HG02610 (cell line): ENCODE results near the gene ELP6.

Experiments
- ATAC-seq: cut with Tn5 transposase; IDR thresholded peaks from one replicate; pipeline ENCODE4 v1.9.1; 2021; ENCODE audit warnings: mild to moderate bottlenecking, moderate library complexity; ENCODE audit not compliant: unreplicated experiment

Gene ELP6, protein sequence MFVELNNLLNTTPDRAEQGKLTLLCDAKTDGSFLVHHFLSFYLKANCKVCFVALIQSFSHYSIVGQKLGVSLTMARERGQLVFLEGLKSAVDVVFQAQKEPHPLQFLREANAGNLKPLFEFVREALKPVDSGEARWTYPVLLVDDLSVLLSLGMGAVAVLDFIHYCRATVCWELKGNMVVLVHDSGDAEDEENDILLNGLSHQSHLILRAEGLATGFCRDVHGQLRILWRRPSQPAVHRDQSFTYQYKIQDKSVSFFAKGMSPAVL

DNA sequence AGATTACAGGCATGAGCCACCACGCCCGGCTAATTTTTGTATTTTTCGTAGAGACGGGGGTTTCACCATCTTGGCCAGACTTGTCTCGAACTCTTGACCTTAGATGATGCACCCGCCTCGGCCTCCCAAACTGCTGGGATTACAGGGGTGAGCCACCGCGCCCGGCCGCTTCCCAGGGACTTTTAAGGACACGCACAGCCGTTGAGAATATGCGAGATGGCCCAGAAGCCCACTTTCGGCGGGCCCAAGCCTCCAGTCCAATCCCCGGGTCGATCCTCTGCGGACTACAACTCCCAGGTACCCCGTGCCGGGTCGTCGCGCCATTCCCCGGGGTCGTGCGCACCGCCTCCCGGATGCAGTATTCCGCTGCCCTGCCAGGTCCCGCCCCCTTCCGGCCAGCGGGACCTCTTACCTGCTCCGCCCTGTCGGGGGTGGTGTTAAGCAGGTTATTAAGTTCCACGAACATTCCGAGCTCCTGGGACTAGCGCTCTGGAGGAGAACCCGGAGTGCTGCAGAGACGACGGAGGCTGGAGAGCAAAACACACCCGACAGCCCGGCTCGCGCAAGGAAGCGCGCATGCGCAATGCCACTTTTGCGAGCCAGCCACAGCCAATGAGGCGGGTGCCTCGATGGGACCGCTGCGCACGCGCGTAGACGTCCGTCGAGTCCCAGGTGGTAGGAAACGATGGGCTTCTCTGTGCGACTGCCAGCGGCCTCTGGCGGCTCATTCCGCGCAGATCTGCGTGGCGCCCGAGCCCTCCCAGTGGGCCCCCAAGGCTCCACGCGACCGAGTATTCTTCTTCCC, at the start of gene ELP6:
Gene ELP6, minus strand, starts transcription at position 588 of the 805 bp plus-strand sequence. Its CDS starts 122 bp downstream, at position 466.
- ATAC-seq = peak; percentile 94

DNA sequence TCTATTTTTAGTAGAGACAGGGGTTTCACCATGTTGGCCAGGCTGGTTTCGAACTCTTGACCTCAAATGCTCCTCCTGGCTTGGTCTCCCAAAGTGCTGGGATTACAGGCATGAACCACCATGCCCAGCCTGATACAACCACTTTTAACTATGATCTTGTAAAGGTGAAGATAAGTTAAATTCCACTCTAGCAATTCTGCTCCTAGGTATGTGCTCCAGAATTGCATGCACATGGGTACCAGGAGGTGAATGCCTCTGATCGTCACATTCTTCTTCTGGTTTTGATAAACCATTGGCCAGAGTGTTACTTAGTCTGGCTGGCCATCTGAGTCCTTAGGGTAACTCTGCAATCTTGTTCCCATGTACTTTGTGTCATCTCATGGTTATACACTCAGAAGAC, 42.8 kb upstream of the ELP6 start:
- ATAC-seq = no peak

DNA sequence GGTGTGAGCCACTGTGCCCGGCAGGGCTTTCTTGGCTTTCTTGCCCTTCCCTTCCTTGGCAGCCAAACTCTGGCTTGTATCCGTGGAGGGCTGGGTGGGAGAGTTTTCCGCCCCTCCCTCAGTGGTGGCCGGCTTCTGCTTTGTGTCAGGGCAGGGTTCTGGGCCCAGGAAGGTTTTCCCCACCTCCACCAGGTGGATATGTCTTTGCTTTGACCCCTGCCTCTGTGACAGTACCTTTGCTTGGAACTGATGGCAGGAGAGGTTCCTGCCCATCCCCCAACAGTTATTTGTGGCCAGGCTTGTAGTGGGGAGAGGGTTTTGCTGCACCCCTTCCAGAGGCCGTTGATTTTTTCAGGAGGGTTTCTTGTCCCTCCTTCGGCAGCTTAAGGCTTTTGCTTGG, 40.8 kb upstream of the ELP6 start:
- no peak for ATAC-seq

DNA sequence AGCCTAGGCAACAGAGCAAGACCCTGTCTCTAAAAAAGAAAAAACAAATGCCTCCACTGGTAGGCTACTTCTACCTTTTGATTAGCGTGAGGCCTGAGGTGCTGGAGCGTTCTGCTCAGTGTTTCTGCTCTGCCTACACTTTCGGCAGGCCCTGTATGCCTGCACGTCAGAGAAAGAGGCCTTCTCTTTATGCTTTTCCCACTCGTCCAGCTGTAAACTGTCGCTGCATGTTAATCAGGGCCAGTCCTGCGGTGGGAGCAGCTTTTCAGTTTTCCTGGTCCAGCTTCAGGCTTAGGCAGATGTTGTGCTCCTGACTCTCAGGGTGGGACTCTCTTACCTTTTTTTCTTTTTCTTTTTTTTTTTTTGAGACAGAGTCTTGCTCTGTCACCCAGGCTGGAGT, 39.9 kb upstream of the ELP6 start:
- no peak for ATAC-seq

DNA sequence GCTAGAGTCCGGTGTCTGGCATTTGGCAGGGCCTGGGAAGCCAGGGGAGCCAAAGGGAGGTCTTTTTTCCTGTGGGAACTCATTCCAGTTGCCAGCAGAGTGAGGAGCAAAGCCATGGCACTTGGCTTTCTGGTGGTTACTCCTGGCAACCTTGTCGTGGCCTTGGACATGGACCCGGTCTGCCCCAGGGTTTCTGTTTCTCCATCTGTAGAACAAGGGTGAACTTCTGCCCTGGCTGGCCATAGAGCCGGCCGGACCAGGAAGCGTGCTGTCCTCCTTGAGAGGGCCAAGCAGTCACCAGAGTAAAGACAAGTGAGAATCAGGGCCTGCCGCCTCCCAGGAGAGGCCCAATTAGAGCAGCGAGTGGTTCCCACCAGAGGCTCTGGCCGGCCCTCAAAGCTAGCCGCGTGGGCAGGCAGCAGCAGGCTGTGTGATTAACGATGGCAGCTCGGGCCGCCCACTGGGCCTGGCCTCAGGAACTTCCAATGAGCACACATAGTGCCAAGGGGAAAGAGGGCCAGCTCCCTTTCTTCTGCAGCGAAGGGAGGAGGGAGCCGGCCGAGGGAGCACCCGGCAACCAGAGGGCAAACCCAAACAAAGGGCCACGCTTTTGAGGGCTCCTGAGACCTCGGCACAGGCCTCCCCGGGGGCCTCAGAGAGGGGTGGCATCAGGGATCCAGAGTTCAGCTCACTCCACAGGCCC, 29.1 kb upstream of the ELP6 start:
- ATAC-seq = no peak

DNA sequence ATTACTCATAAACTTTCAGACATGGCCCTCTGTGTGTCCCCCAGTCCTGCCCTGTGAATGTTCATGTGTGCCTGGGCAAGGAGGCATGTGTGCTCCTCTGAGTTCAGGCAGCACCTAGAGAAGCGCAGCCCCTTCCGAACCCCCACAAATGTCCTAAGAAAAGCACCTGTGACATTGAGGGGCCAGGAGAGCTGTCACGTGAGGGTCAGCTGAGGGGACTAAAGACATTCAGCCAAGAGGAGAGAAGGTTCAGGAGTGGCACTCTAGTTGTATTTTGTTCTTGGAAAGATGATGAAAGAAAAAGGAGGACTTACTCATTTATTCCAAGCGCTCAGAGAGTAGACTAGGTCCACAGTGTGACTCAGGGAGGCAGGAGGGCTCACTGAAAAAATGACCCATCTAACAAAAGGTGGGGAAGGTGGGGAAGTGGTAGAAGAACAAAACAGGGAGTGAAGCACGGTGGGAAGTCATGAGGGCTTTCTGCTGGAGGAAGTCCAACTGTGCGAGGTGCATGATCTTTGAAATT, 28.1 kb upstream of the ELP6 start:
- no peak for ATAC-seq

DNA sequence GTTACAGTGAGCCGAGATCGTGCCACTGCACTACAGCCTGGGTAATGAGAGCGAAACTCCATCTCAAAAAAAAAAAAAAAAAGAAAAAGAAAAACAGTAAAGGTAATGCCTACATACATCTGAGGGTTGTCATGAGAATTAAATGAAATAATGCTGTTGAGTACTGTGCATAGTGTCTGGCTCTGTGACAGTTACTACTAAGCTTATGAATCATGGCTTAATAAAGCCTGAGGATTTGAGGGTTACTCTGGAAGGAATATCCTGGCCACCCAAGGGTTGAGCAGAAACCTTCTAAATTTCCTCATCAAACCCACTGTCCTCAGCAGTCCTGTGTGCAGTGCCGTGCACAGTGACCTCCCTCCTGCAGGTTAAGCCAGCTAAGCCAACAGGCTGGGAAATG, 26.8 kb upstream of the ELP6 start:
- ATAC-seq = no peak

DNA sequence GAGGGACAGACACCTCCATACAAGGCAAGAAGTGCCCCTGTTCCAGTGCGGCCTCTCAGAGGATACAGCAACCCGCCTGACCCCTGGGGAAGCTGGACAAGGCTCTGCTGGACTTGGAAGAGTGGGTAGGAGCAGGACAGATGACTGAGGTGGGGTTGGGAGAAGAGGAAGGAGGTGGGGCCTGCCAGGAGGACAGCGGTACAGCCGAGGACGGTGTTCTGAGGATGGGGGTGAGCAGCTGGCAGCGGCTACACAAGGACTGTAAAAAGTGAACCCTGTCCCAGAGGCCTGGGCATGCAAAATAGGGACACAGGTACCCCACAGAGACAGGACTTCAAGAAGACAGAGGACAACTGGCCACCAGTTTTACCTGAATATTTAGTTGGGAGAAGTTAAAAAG, 23.5 kb upstream of the ELP6 start:
- ATAC-seq = no peak

DNA sequence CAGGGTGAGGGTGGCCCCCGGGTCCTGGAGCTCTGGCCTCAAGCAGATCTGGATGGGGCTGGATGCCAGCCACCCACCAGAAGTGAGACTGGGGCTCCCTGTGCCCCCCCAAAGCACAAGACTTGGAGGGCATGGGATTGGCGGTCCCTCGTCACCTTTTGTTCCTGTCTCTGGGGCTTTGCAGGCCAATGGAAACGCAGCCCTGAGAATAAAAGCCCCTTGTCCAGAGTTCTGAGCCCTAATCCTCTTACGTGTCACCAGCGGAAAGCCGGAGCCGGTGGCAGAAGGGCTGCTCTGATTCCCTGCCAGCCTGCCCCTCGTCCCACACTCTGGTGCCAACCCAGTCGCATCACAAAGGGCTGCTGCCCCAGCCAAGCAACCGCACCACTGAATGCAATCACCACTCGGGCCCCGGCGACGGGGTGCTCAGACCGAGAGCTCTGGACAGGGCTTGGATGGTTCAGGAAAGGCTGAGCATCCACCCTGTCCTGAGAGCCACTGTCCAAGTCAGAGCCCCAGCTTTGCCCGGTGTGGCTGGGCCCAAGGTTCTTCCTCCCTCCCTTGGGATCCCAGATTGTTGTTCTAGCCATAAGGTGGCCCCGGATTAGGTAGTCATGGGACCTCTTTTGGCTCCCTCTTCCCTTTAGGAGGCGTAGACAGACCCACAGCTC, 22.8 kb upstream of the ELP6 start:
- no peak for ATAC-seq

DNA sequence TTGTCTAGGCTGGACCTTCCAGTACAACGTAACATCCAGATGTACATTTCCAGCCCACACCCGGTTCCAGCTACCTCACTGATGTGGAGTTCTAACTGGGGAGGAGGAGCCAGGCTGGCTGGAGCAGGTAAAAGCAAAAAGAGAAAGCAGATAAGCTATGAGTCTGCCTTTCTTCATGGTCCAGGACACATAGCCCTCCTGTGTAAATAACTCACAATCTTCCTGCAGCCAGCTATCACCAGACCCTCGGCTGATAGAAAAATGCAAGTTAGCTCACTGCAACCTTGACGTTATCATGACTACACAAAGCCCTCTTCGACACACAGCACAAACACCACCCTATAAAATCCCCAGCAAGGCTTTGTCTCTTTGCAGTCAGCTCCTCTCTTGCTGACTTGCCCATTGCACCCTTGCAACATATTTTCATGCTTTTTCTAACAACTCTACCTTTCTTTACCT, 20.5 kb upstream of the ELP6 start:
- ATAC-seq = no peak

DNA sequence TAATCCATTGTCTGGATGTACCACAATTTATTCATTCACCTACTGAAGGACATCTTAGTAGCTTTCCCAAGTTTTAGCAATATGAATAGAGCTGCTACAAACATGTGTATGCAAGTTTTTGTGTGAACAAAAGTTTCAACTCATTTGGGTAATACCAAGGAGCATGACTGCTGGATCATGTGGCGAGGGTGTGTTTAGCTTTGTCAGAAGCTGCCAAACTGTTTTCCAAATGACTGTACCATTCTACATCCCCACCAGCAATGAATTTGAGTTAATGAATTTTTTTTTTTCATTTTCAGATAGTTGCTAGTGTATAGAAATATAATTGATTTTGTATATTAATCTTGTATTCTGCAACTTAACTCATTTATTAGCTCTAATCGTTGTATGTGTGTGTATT, 20.0 kb upstream of the ELP6 start:
- no peak for ATAC-seq

DNA sequence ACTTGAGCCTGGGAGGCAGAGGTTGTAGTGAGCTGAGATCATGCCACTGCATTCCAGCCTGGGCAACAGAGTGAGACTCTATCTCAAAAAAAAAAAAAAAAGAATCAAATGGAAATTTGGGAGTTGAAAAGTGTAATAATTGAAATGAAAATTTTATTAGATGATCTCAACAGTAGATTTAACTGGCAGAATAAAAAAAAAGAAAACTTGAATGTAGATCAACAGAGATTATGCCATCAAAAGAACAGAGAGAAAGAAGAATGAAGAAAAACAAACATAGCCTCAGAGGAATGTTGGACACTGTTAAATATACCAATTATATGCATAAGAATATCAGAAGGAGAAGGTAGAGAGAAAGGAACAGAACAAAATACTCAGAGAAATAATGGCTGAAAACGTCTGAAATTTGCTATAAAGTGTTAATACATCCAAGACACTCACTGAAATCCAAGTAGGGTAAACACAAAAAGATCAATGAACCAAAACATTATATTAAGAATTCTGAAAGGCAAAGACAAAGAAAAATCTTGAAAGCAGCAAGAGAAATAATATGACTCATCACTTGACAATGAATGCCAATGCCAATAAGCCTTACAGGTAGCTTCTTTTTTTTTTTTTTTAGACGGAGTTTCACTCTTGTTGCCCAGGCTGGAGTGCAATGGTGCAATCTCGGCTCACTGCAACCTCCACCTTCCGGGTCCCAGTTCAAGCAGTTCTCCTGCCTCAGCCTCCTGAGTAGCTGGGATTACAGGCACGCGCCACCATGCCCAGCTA, 14.6 kb upstream of the ELP6 start:
- ATAC-seq = no peak

DNA sequence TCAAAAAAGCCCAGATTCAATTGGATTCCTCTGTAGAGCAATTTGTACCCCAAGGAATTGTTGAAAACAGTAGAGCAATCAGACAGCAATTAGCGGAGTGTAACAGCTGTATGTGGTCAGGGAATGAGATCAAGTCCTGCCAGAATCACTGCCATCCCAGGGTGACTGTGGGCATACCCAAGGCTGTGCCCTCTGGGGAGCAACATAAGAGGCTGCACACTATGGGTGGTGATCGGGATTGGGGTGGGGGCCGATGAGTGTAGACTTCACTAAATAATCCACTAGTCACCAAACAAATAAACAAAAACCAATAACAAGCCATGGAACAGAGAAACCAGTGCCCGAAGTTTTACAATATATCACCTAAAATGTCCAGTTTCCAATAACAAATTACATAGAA, 12.1 kb upstream of the ELP6 start:
- no peak for ATAC-seq

DNA sequence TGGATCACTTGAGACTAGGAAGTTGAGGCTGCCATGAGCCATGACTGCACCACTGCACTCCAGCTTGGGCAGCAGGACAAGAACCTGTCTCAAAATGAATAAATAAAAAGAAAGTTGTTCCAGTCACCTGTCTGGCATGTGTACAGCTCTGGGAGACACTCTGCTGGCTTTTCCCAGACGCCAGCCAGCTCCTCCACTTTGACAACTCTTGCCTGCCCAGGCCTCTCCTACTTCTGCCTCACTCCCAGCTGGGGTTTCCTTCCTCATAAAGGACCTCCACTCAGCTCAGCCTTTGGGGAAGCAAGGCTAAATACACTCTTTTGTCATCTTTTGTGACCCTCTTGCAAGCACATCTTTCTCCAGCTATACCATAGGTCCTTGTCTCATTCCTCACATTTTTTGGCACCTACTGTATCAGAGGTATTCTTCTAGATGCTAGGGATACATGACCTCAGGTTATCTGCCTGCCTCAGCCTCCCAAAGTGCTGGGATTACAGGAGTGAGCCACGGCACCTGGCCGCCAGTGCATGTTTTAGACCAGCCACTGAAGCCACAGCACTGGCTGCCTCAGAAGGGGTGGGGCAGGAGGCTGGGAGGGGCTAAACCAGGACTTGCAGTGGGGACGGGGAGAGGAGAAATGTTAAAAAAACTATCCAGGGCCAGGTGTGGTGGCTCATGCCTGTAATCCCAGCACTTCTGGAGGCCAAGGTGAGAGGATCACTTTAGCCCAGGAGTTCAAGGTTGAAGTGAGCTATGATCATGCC, 10.0 kb upstream of the ELP6 start:
- no peak for ATAC-seq

DNA sequence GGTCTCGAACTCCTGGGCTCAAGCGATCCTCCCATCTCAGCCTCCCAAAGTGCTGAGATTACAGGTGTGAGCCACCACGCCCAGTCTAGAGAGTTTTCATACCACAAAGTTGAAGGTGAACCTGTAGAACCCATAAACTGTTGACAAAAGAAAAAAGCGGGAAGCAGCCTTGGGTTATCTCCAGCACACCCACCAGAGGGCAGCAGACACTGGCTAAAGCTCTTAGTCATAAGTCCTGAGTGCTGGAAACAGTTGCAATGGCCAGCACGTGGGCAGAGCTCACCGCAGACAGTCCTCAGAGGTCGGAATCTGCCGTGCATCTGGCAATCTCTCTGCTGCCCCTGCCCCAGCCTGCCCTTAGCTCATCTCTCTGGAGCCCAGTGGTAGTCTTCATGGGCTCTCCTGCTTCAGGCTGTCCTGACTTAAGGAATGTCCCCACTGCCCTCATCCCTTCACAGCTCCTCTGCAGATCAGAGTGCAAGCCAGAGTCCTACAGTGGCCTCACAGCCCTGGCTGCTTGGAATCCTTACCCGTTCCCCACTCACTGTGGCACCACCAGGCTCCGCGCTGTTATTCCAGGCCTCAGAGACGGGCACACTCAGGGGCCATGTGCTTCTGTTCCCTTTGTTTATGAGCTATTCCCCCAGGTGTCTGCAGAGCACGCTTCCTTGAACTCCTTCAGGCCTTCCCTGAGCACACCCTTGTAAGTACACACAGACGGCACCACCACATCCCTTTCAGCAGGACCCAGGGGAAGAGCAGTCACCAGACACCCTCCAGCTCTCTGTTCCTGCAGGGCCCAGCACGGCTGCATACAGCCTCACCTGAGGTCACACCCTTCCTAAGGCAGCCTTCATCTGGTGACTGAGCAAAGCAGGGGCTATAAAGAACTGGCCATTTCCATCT, 8.8 kb upstream of the ELP6 start:
- ATAC-seq = peak; percentile 48

DNA sequence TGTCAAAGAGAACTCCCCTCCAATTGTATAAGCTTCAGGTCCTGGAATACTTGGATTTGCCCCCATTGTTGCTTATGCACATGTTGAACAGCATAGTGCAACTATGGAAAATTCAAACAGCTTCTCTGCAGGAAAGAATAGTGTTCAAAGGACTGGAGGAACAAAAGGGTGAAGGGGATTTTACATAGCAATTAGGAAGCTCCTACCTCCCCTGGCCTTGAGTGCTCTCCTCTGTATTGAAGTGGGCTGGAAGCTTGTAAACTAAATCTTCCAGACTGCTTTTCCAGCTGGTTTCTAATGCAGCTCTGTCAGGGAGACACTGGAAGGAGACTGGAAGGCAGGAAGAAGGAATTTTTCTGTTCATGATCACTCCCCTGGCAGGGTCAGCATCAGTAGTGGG, 7.2 kb upstream of the ELP6 start:
- ATAC-seq = no peak

DNA sequence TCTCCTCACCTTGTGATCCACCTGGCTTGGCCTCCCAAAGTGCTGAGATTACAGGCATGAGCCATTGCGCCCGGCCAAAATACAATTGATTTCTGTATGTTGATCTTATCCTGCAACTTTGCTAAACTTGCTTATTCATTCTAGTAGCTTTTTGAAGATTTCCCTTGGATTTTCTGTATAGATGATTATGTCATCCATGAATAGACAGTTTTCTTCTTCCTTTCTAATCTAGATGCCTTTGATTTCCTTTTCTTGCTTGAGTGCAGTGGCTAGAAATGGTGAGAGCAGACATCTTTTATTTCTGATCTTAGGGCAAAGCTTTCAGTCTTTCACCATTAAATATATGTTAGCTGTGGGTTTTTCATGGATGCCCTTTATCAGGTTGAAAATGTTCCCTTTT, 4.4 kb upstream of the ELP6 start:
- ATAC-seq = no peak

DNA sequence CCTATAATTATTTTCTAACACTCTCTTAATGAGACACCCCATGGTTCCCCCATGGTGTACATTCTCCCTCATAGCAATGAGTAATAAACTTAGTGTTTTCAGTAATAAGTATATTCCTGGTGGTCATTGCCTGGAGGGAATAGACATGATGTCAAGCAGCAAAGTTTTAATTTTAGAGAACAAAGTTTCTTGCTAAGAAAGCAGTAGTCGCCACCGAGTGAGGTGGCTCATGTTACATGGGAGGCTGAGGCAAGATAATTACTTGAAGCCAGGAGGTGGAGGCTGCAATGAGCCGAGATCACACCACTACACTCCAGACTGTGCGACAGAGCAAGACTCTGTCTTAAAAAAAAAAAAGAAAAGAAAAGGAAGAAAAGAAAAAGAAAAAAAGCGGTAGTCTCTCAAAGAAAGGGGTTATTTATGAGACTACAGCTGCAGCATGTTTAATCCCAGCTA, 2.4 kb upstream of the ELP6 start:
- ATAC-seq = no peak
